HEK293T (cell line): Measurements from ENCODE around the gene SMAD5.

Source experiments
- CTCF ChIA-PET: fragments of 350-600 bp; formaldehyde crosslinking; extraction: SDS; loops from one replicate; lab custom pipeline; 2021; ENCODE audit warnings: antibody characterized with exemption, inconsistent platforms; lab: Yijun Ruan, JAX
- POLR2A ChIA-PET: fragments of 350-600 bp; formaldehyde crosslinking; extraction: SDS; loops from one replicate; lab custom pipeline; 2020; ENCODE audit warnings: antibody characterized with exemption, inconsistent platforms; lab: Yijun Ruan, JAX
- DNase-seq: peaks from one replicate; pipeline ENCODE4 v3.0.0; 2012; ENCODE audit warnings: mixed read lengths; ENCODE audit errors: extremely low spot score
- ARNT ChIP-seq: fragments of 450-650 bp; IDR thresholded peaks from 2 replicates; pipeline ENCODE4 v1.6.1; 2017; ENCODE audit warnings: mild to moderate bottlenecking
- BHLHE40 ChIP-seq: fragments of 450-650 bp; IDR thresholded peaks from 2 replicates; pipeline ENCODE4 v1.6.1; 2016; ENCODE audit warnings: mild to moderate bottlenecking, moderate library complexity, borderline replicate concordance
- CTBP1 ChIP-seq: fragments of 450-650 bp; IDR thresholded peaks from 2 replicates; pipeline ENCODE4 v1.6.1; 2016; ENCODE audit warnings: borderline replicate concordance
- ELF4 ChIP-seq: fragments of 450-650 bp; IDR thresholded peaks from 2 replicates; pipeline ENCODE4 v1.6.1; 2017; ENCODE audit warnings: antibody characterized with exemption
- FOXA1 ChIP-seq: fragments of 450-650 bp; IDR thresholded peaks from 2 replicates; pipeline ENCODE4 v1.6.1; 2016; ENCODE audit warnings: mild to moderate bottlenecking
- FOXK2 ChIP-seq: fragments of 450-650 bp; IDR thresholded peaks from 2 replicates; pipeline ENCODE4 v1.6.1; 2016; ENCODE audit warnings: mild to moderate bottlenecking
- FOXM1 ChIP-seq: fragments of 450-650 bp; IDR thresholded peaks from 2 replicates; pipeline ENCODE4 v1.6.1; 2017; ENCODE audit warnings: mild to moderate bottlenecking, borderline replicate concordance
- HDGF ChIP-seq: fragments of 450-650 bp; IDR thresholded peaks from 2 replicates; pipeline ENCODE4 v1.6.1; 2017; ENCODE audit warnings: antibody characterized with exemption, borderline replicate concordance
- L3MBTL2 ChIP-seq: fragments of 450-650 bp; conservative IDR thresholded peaks from 2 replicates; pipeline ENCODE4 v1.6.1; 2016; ENCODE audit warnings: mild to moderate bottlenecking
- LEF1 ChIP-seq: fragments of 450-650 bp; IDR thresholded peaks from 2 replicates; pipeline ENCODE4 v1.6.1; 2017; ENCODE audit warnings: mild to moderate bottlenecking, borderline replicate concordance
- NFRKB ChIP-seq: fragments of 450-650 bp; IDR thresholded peaks from 2 replicates; pipeline ENCODE4 v1.6.1; 2016; ENCODE audit warnings: mild to moderate bottlenecking, moderate library complexity
- PKNOX1 ChIP-seq: fragments of 450-650 bp; IDR thresholded peaks from 2 replicates; pipeline ENCODE4 v1.6.1; 2016
- SP1 ChIP-seq: fragments of 450-650 bp; IDR thresholded peaks from 2 replicates; pipeline ENCODE4 v1.6.1; 2017
- SUZ12 ChIP-seq: fragments of 450-650 bp; IDR thresholded peaks from 2 replicates; pipeline ENCODE4 v1.6.1; 2016; ENCODE audit warnings: mild to moderate bottlenecking
- TARDBP ChIP-seq: fragments of 450-650 bp; IDR thresholded peaks from 2 replicates; pipeline ENCODE4 v1.6.1; 2016
- ZNF384 ChIP-seq: fragments of 450-650 bp; IDR thresholded peaks from 2 replicates; pipeline ENCODE4 v1.6.1; 2016

Gene SMAD5

DNA sequence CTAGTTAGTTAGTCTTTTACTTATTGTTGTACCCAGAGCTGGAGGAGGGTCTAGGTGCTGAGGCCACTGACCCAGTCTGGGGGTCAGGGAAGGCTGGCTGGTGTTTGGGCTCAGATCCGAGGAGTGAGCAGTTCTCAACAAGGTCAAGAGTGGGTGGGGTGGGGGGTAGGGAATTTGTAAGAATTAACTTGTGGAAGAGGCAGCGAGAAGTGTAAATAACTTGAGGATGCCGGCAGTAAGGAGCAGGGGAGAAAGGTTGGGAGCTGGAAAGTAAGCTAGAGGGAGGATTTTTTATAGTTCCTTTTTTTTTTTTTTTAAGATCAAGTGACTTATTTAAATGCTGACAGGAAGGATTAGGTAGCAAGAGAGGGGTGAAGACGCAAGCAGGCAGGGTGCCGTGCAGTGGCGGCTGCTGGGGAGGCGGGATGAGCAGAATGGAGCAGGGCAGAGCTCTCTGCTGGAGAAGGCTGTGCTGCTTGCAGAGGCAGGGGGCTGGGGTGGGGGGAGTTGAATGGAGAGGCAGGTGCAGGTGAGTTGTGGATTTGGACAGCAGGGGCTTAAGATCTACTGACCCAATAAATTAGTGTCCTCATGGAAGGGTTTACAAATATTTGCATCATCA lies 95.6 kb downstream of the SMAD5 start:
- ChIA-PET CTCF (no interaction called here), POLR2A (no interaction called here)
- TF ChIP-seq FOXK2 (no peak), LEF1 (no peak), L3MBTL2 (no peak), TARDBP (no peak), FOXM1 (no peak), ELF4 (no peak), PKNOX1 (no peak), SP1 (no peak), HDGF (no peak), ARNT (no peak), NFRKB (no peak), ZNF384 (no peak), CTBP1 (no peak), FOXA1 (no peak), SUZ12 (no peak), BHLHE40 (no peak)
- DNase-seq = no peak

- no peak for TF ChIP-seq L3MBTL2
- no peak for TF ChIP-seq CTBP1
- TF ChIP-seq LEF1 = no peak
- no peak for TF ChIP-seq HDGF
- TF ChIP-seq SUZ12 = no peak
- no peak for TF ChIP-seq ZNF384
- TF ChIP-seq FOXA1 = no peak
- TF ChIP-seq TARDBP = no peak
- no peak for TF ChIP-seq FOXK2
- no peak for TF ChIP-seq ARNT
- TF ChIP-seq PKNOX1 = no peak
- TF ChIP-seq FOXM1 = no peak
- no peak for TF ChIP-seq NFRKB
- TF ChIP-seq ELF4 = no peak
- no peak for TF ChIP-seq BHLHE40
- no peak for TF ChIP-seq SP1
- CTCF ChIA-PET = no interaction called here
- no peak for DNase-seq
- POLR2A ChIA-PET = no interaction called here
These were observed 97.5 kb downstream of the SMAD5 start for GRCh38 chr5:136230176-136230575.

DNA sequence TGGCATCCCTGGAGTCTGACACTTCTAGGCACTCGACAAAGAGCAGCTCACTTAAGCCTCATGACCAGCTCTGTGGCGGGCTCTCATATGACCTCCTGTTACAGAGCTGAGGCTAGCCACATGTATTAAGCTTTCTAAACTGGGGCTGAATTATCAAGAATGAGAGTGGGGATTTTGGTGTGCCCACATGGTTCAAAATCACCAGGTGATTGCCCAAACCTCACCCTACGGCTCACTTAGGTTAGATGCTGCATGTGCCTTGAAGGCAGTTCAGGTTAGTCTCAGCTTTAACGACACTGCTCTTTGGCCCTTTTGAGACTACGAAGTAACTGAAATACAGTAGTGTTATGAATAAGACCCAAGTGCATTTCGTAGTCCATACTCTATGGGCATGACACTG lies 99.7 kb downstream of the SMAD5 start:
- no peak for DNase-seq
- TF ChIP-seq ELF4 (no peak), L3MBTL2 (no peak), BHLHE40 (no peak), CTBP1 (no peak), FOXA1 (no peak), PKNOX1 (no peak), SP1 (no peak), ARNT (no peak), LEF1 (no peak), TARDBP (no peak)
- ChIA-PET CTCF (interaction anchor here (1.1 to 1.4 kb wide), 2 partner anchors 16 to 20 kb away, joined by 4 read pairs; no protein-coding TSS in a partner anchor), POLR2A (no interaction called here)
